K562 (cell line): Measurements from ENCODE around the gene SPATA2L.

Experiments used
- ATF7 ChIP-seq: fragments of 450-650 bp; IDR thresholded peaks from 2 replicates; pipeline ENCODE4 v1.7.1; 2014; ENCODE audit warnings: mild to moderate bottlenecking, moderate library complexity
- KLF1 ChIP-seq: fragments of 450-650 bp; IDR thresholded peaks from 2 replicates; pipeline ENCODE4 v1.6.1; 2016; ENCODE audit warnings: missing genetic modification characterization, missing compliant biosample characterization
- SP1 ChIP-seq: sonication (generic); formaldehyde crosslinking; IDR thresholded peaks from 2 replicates; pipeline ENCODE4 v1.8.1; 2022; ENCODE audit warnings: mild to moderate bottlenecking, missing genetic modification reagents
- TBP ChIP-seq: optimal IDR thresholded peaks from 2 replicates; pipeline ENCODE3; 2011; ENCODE audit warnings: low read depth, low read length, improper control_type of control experiment
- TRIM28 ChIP-seq: fragments of 450-650 bp; IDR thresholded peaks from 2 replicates; pipeline ENCODE4 v1.6.1; 2017
- U2AF1 ChIP-seq: fragments of 200-400 bp; formaldehyde crosslinking; optimal IDR thresholded peaks from 2 replicates; pipeline ENCODE3; 2017; ENCODE audit warnings: mild to moderate bottlenecking, low read depth, low read length, moderate library complexity
- ZBTB1 ChIP-seq: sonication (generic); formaldehyde crosslinking; IDR thresholded peaks from 2 replicates; pipeline ENCODE4 v1.8.1; 2023; ENCODE audit warnings: missing genetic modification reagents, low read depth, mild to moderate bottlenecking, borderline replicate concordance
- ZNF121 ChIP-seq: sonication (generic); formaldehyde crosslinking; conservative IDR thresholded peaks from 2 replicates; pipeline ENCODE4 v1.8.0; 2022; ENCODE audit warnings: missing genetic modification reagents
- TF ChIP-seq, protein P1 (sequence below), 3 experiments: IDR thresholded peaks in 2 of 3; conservative IDR thresholded peaks in 1 of 3; 2 replicates each; pipeline ENCODE4 v1.5.1; 2011 to 2012; ENCODE audit warnings: low read length in 3 of 3, mild to moderate bottlenecking in 3 of 3, control low read depth in 2 of 3, improper control_type of control experiment in 1 of 3, inconsistent platforms in 1 of 3, low read depth in 1 of 3, mixed read lengths in 1 of 3, moderate library complexity in 1 of 3; ENCODE audit not compliant: insufficient read depth in 2 of 3
- TF ChIP-seq, protein P2 (sequence below): fragments of 250-450 bp; sonication (Bioruptor Pico); IDR thresholded peaks from 2 replicates; pipeline ENCODE4 v1.8.0; 2021; ENCODE audit warnings: moderate library complexity, mild to moderate bottlenecking, inconsistent platforms
- TF ChIP-seq, protein P3 (sequence below): fragments of 450-650 bp; IDR thresholded peaks from 2 replicates; pipeline ENCODE4 v1.6.1; 2016; ENCODE audit warnings: missing biosample characterization, missing genetic modification characterization

GRCh38 chr16:89668790-89669158 lies 32.7 kb downstream of the SPATA2L start:
- TF ChIP-seq ZNF121 (CRISPR knock-in tag), result no peak
- TF ChIP-seq, protein P1, sequence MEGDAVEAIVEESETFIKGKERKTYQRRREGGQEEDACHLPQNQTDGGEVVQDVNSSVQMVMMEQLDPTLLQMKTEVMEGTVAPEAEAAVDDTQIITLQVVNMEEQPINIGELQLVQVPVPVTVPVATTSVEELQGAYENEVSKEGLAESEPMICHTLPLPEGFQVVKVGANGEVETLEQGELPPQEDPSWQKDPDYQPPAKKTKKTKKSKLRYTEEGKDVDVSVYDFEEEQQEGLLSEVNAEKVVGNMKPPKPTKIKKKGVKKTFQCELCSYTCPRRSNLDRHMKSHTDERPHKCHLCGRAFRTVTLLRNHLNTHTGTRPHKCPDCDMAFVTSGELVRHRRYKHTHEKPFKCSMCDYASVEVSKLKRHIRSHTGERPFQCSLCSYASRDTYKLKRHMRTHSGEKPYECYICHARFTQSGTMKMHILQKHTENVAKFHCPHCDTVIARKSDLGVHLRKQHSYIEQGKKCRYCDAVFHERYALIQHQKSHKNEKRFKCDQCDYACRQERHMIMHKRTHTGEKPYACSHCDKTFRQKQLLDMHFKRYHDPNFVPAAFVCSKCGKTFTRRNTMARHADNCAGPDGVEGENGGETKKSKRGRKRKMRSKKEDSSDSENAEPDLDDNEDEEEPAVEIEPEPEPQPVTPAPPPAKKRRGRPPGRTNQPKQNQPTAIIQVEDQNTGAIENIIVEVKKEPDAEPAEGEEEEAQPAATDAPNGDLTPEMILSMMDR (IDR thresholded peaks at IDR 0.05 in 2 of 3, conservative IDR thresholded peaks at IDR 0.05 in 1 of 3; ENCODE audit: insufficient read depth in 2 of 3, low read depth in 1 of 3, low read length in 3 of 3), result no peak
- no peak for TF ChIP-seq ATF7
- TF ChIP-seq TRIM28, result no peak
- TF ChIP-seq, protein P2, sequence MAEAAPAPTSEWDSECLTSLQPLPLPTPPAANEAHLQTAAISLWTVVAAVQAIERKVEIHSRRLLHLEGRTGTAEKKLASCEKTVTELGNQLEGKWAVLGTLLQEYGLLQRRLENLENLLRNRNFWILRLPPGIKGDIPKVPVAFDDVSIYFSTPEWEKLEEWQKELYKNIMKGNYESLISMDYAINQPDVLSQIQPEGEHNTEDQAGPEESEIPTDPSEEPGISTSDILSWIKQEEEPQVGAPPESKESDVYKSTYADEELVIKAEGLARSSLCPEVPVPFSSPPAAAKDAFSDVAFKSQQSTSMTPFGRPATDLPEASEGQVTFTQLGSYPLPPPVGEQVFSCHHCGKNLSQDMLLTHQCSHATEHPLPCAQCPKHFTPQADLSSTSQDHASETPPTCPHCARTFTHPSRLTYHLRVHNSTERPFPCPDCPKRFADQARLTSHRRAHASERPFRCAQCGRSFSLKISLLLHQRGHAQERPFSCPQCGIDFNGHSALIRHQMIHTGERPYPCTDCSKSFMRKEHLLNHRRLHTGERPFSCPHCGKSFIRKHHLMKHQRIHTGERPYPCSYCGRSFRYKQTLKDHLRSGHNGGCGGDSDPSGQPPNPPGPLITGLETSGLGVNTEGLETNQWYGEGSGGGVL (CRISPR knock-in tag), result no peak
- TF ChIP-seq KLF1 (tag), result no peak
- no peak for TF ChIP-seq SP1 (CRISPR knock-in tag)
- TF ChIP-seq TBP, result no peak
- TF ChIP-seq, protein P3, sequence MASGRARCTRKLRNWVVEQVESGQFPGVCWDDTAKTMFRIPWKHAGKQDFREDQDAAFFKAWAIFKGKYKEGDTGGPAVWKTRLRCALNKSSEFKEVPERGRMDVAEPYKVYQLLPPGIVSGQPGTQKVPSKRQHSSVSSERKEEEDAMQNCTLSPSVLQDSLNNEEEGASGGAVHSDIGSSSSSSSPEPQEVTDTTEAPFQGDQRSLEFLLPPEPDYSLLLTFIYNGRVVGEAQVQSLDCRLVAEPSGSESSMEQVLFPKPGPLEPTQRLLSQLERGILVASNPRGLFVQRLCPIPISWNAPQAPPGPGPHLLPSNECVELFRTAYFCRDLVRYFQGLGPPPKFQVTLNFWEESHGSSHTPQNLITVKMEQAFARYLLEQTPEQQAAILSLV, result no peak
- no peak for TF ChIP-seq ZBTB1 (CRISPR knock-in tag)
- no peak for TF ChIP-seq U2AF1
